Stimulated activated memory B cell treated with anti-CD40 and anti-IgM and Interleukin-4, amounts not matched to agents 10 μg/mL and 1 μg/mL and 100 μg/mL, for 72 hours (primary cell): ENCODE data around the gene MLXIP.

Source experiments
- ATAC-seq: fragments of 150-1000 bp; cut with Tn5 transposase; 2 replicates; pipeline ENCODE4 v1.10.0; 2021
- H3K27ac Mint-ChIP-seq: one replicate; pipeline ENCODE4 v1.8.0; 2022; ENCODE audit warnings: mild to moderate bottlenecking, mixed read lengths
- H3K27me3 Mint-ChIP-seq: one replicate; pipeline ENCODE4 v1.8.0; 2022; ENCODE audit warnings: mixed read lengths
- H3K36me3 Mint-ChIP-seq: one replicate; pipeline ENCODE4 v1.8.0; 2022; ENCODE audit warnings: mixed read lengths
- H3K4me1 Mint-ChIP-seq: one replicate; pipeline ENCODE4 v1.8.0; 2022; ENCODE audit warnings: mixed read lengths
- H3K4me3 Mint-ChIP-seq: one replicate; pipeline ENCODE4 v1.8.0; 2022; ENCODE audit warnings: mild to moderate bottlenecking, moderate library complexity, mixed read lengths
- H3K9me3 Mint-ChIP-seq: one replicate; pipeline ENCODE4 v1.8.0; 2022; ENCODE audit warnings: mixed read lengths

Gene MLXIP

DNA sequence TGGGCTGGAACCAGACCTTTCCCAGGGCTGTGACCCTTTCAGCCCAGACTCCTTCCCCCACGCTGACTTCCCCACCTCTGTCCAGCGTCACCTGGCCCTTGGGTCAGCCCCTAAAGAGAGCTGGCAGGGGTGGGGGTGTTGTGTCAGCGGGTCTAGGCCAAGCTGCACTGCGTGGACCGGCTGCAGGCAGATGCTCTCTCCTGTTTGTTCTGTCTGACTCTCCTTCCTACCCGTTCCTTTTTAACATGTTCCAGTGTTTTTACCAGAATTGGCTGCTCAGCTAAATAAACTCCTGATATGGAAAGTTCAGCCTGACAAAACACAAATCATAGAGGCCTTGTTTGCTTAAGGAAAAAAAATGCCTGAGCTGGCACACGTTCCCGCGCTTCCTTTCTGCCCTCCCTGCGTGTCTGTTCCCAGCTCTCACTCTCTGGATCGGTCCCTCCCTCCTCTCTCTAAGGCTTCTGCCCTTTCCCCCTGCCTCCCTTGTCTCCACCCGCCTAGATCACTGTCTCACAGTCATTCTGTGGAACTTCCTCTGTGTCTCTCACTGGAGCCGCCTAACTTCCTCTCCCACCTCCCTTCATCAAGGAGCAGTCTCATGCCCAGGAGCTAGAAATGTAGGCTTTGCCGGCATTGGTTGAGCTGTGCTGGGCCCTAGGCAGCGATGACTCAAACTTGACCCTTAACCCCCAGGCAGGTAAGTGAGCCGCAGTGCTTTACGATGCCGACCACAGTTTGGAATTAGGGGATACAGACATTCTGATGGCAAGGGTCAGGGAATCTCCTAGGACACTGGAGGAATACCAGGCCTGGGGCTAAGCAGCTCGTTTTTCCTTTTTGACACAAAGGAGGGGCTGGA lies 15.5 kb upstream of the MLXIP start:
- Mint-ChIP-seq H3K9me3 (no peaks in the 10 kb centered on the region), H3K27ac (peak overlapping the region; percentile 5), H3K4me3 (no peak overlapping the region), H3K36me3 (peaks cover 14% of the 10 kb centered on the region), H3K4me1 (peaks cover 40% of the 10 kb centered on the region), H3K27me3 (no peaks in the 10 kb centered on the region)
- no peak for ATAC-seq

GRCh38 chr12:122063694-122064024 lies 14.9 kb upstream of the MLXIP start:
- Mint-ChIP-seq H3K4me1 (peaks cover 46% of the 10 kb centered on the region), H3K27ac (no peak overlapping the region), H3K36me3 (peaks cover 10% of the 10 kb centered on the region), H3K9me3 (no peaks in the 10 kb centered on the region), H3K27me3 (no peaks in the 10 kb centered on the region), H3K4me3 (no peak overlapping the region)
- ATAC-seq, result no peak

DNA sequence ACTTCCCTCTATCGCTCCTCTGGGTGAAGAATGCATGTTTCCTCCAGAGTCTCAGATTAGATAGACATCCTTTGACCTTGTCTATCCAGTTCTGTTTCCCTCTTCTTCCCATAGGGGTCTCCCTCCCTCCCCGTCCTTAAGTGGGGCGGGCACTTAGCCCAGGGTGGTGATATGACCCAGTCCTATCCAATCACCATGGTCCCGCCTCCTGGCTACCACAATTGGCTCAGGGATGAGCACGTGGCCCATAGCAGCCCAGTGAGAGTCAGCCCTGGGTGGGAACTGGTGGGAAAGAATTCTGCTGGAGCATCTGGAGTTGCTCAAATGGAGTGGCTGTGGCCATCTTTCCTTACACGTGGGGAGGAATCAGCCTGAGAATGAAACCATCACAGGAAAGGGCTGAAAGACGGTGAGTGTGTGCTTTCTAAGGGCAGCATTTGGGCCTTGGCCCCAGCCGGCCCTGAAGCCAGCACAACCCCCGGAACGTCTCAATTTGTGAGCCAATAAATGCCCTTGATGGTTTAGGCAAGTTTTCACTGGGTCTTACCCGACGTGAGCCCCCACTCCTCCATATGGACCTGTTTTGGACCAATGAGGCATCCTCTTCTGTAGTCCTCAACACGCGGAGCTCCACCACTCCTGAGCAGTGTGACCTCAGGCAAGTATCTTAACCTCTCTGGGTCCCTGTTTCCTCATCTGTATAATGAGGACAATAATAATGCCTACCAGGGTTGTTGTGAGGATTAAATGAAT lies 14.4 kb upstream of the MLXIP start:
- ATAC-seq, result peak; percentile 64
- Mint-ChIP-seq H3K27ac (no peak overlapping the region), H3K4me1 (peaks cover 52% of the 10 kb centered on the region), H3K36me3 (peaks cover 5% of the 10 kb centered on the region), H3K4me3 (no peak overlapping the region), H3K27me3 (no peaks in the 10 kb centered on the region), H3K9me3 (no peaks in the 10 kb centered on the region)

DNA sequence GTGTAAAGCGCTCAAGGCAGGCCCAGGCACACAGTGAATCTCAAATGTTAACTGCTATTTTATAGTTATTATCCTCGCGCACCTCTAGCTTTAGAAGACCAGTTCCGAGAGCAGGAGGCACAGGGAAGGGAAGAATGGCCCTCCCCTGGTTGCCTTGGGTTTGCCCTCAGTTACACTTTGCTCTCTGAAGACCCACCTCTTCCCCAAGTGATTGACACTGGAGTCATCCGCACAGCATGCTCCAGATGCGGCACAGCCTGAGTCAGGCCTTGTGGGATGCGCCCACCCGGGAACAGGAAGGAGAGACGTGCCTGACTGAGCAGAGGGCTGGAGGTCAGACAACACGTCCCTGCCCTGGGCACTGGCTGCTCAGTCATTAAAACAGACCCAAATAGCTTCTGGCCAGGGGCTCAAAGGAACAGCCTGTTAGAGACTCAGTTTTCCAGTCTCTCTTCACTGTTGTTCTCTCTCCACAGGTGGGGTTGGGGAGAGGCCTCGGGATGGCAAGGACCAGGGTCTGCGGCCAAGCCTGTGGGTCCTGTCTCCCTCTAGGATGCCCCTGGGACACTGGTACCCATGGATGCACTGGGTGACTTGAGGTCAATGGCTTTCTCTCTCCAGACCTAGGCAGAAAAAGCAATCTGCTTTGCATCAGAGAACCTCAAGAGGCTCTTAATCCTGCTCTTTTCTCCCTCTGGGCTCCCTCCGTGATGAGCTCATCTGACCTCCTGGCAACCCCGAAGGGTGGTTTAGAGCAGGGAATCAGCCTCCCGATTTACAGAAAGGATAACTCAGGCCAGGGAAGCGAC lies 13.6 kb upstream of the MLXIP start:
- H3K27ac Mint-ChIP-seq, result no peak overlapping the region
- no peaks in the 10 kb centered on the region for H3K27me3 Mint-ChIP-seq
- H3K4me3 Mint-ChIP-seq, result no peak overlapping the region
- H3K4me1 Mint-ChIP-seq, result peaks cover 54% of the 10 kb centered on the region
- no peaks in the 10 kb centered on the region for H3K9me3 Mint-ChIP-seq
- H3K36me3 Mint-ChIP-seq, result peaks cover 5% of the 10 kb centered on the region
- no peak for ATAC-seq

GRCh38 chr12:122067548-122067947 lies 11.0 kb upstream of the MLXIP start:
- Mint-ChIP-seq H3K27ac (peak overlapping the region; percentile 78), H3K9me3 (no peaks in the 10 kb centered on the region), H3K4me1 (peaks cover 54% of the 10 kb centered on the region), H3K4me3 (peak overlapping the region; percentile 57), H3K36me3 (no peaks in the 10 kb centered on the region), H3K27me3 (no peaks in the 10 kb centered on the region)
- ATAC-seq, result no peak

- H3K27ac Mint-ChIP-seq, result peak overlapping the region; percentile 78
- H3K9me3 Mint-ChIP-seq, result no peaks in the 10 kb centered on the region
- ATAC-seq, result peak; percentile 99
- no peaks in the 10 kb centered on the region for H3K36me3 Mint-ChIP-seq
- peak overlapping the region; percentile 57 for H3K4me3 Mint-ChIP-seq
- peaks cover 52% of the 10 kb centered on the region for H3K4me1 Mint-ChIP-seq
- H3K27me3 Mint-ChIP-seq, result no peaks in the 10 kb centered on the region
Measured at GRCh38 chr12:122067966-122068365, 10.6 kb upstream of the MLXIP start.

GRCh38 chr12:122072031-122072970 lies 6.3 kb upstream of the MLXIP start:
- no peak overlapping the region for H3K4me3 Mint-ChIP-seq
- no peaks in the 10 kb centered on the region for H3K27me3 Mint-ChIP-seq
- no peak overlapping the region for H3K27ac Mint-ChIP-seq
- peaks cover 33% of the 10 kb centered on the region for H3K4me1 Mint-ChIP-seq
- H3K36me3 Mint-ChIP-seq, result no peaks in the 10 kb centered on the region
- H3K9me3 Mint-ChIP-seq, result no peaks in the 10 kb centered on the region
- no peak for ATAC-seq

DNA sequence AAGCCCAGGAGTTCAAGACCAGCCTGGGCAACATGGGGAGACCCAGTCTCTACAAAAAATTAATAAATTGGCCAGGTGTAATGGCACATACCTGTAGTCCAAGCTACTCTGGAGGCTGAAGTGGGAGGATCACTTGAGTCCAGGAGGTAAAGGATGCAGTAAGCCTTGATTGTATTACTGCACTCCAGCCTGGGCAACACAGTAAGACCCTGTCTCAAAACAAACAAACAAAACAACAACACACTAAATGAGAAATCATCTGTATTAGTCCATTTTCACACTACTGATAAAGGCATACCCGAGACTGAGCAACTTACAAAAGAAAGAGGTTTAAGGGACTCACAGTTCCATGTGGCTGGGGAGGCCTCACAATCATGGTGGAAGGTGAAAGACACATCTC lies 4.7 kb upstream of the MLXIP start:
- Mint-ChIP-seq H3K4me3 (no peak overlapping the region), H3K27ac (no peak overlapping the region), H3K9me3 (no peaks in the 10 kb centered on the region), H3K27me3 (no peaks in the 10 kb centered on the region), H3K36me3 (no peaks in the 10 kb centered on the region), H3K4me1 (peaks cover 24% of the 10 kb centered on the region)
- ATAC-seq, result no peak

DNA sequence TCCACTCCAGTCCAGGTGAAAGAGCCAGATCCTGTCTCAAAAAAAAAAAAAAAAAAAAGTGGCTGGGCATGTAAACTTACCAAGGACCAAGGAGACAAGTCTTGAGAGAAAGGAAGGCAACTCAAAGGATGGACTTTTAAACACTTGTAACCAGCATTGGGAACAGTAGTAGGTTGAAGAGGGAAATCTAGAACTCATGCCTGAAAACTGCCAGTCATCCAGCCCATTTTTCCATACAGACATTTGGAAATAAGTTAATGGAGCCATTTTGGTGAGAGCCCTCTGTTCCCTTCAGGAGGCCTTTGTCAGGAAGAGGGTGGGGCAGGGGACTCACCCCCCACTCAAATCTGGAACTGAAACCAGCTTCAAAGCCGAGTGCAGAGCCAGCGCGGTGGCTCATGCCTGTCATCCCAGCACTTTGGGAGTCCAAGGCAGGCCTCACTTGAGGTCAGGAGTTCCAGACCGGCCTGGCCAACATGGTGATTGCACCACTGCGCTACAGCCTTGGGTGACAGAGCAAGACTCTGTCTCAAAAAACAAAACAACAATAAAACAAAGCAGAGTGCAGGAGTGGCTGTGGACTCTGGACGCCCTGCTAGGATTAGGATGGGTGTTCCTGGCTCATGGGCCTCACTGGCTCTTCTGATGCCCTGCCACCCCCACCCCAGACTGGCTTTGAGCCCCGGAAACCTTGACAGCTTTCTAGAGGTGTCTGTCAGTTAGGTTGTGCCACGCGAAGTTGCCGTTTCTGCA lies 1.6 kb upstream of the MLXIP start:
- no peaks in the 10 kb centered on the region for H3K27me3 Mint-ChIP-seq
- no peak for ATAC-seq
- no peaks in the 10 kb centered on the region for H3K36me3 Mint-ChIP-seq
- H3K27ac Mint-ChIP-seq, result no peak overlapping the region
- H3K4me1 Mint-ChIP-seq, result peaks cover 47% of the 10 kb centered on the region
- H3K9me3 Mint-ChIP-seq, result no peaks in the 10 kb centered on the region
- H3K4me3 Mint-ChIP-seq, result no peak overlapping the region

GRCh38 chr12:122079033-122079531 lies 526 bp downstream of the MLXIP start:
- Mint-ChIP-seq H3K9me3 (no peaks in the 10 kb centered on the region), H3K4me3 (peak overlapping the region; percentile 75), H3K27me3 (no peaks in the 10 kb centered on the region), H3K4me1 (peaks cover 68% of the 10 kb centered on the region), H3K36me3 (peaks cover 6% of the 10 kb centered on the region), H3K27ac (peak overlapping the region; percentile 65)
- no peak for ATAC-seq

DNA sequence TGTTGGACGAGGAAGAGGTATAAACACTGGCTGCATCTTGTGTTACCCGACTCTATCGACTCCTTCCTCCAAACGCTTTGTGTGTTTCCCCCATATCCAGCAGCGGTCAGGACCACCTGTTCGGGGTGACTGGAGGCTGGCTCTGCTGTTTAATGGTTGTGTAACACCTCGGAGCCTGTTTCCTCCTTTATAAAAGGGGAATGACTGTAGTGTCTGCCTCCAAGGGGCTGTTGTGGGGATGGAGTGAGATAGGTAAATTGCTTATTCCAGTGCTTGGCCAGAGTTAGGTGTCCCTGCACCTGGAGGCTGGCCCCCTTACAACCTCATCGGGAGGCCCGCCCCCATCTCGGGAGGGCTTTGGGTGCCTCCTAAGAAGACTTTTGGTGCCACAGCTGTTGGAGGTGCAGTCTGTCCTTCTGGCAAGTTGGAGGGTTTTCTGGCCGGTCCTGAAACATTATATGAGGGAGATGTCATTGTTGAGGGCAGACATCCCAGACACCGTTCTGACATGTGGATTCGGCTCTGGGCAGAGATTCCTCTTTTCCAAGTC lies 1.1 kb downstream of the MLXIP start:
- H3K9me3 Mint-ChIP-seq, result no peaks in the 10 kb centered on the region
- peak overlapping the region; percentile 65 for H3K27ac Mint-ChIP-seq
- peaks cover 71% of the 10 kb centered on the region for H3K4me1 Mint-ChIP-seq
- H3K27me3 Mint-ChIP-seq, result no peaks in the 10 kb centered on the region
- no peak for ATAC-seq
- peak overlapping the region; percentile 75 for H3K4me3 Mint-ChIP-seq
- H3K36me3 Mint-ChIP-seq, result peaks cover 10% of the 10 kb centered on the region

- Mint-ChIP-seq H3K4me1 (peaks cover 72% of the 10 kb centered on the region), H3K27me3 (no peaks in the 10 kb centered on the region), H3K9me3 (no peaks in the 10 kb centered on the region), H3K4me3 (peak overlapping the region; percentile 75), H3K27ac (peak overlapping the region; percentile 65), H3K36me3 (peaks cover 11% of the 10 kb centered on the region)
- ATAC-seq, result no peak
Measured at GRCh38 chr12:122080149-122081082, 1.9 kb downstream of the MLXIP start.
